Kidney (tissue), 14 donors: Measurements from ENCODE around the gene RNASE4. TPM values are rescaled to one million over a fixed set of nuclear protein-coding genes. Genes with fewer than 3 reads are reported as not detected.

Source experiments
- DNase-seq, 5 donors: peaks; one replicate each; pipeline ENCODE4 v3.0.0-alpha.2; 2013 to 2020
- FAIRE-seq: peaks from 2 replicates; lab custom pipeline; 2012; peaks lifted over from hg19 to GRCh38; lab: Jason Lieb, UNC
- H3K27ac ChIP-seq, 2 donors: one replicate each; pipeline ENCODE4 v1.7.0; 2013; ENCODE audit warnings: low read depth in 2 of 2, low read length in 2 of 2, inconsistent platforms in 1 of 2
- H3K27me3 ChIP-seq: one replicate; pipeline ENCODE4 v1.7.1; 2013; ENCODE audit warnings: low read length, inconsistent platforms; ENCODE audit not compliant: control insufficient read depth, insufficient read depth
- H3K36me3 ChIP-seq, 3 donors: one replicate each; pipeline versions ENCODE4 v1.7.0 to v1.7.1; 2013; ENCODE audit warnings: low read length in 3 of 3, control low read depth in 1 of 3, inconsistent platforms in 1 of 3; ENCODE audit not compliant: insufficient read depth in 3 of 3, control insufficient read depth in 2 of 3
- H3K4me1 ChIP-seq, 3 donors: one replicate each; pipeline versions ENCODE4 v1.7.0 to v1.7.1; 2013; ENCODE audit warnings: low read length in 3 of 3, inconsistent platforms in 1 of 3, low read depth in 1 of 3; ENCODE audit not compliant: control insufficient read depth in 2 of 3, insufficient read depth in 2 of 3
- H3K4me3 ChIP-seq, 3 donors: one replicate each; pipeline versions ENCODE4 v1.7.0 to v1.8.1; 2013; ENCODE audit warnings: low read length in 3 of 3, control low read depth in 1 of 3, inconsistent platforms in 1 of 3
- H3K9ac ChIP-seq, 3 donors: one replicate each; pipeline versions ENCODE4 v1.7.0 to v1.7.1; 2013; ENCODE audit warnings: low read length in 3 of 3, control low read depth in 1 of 3, inconsistent platforms in 1 of 3
- H3K9me3 ChIP-seq, 3 donors: one replicate each; pipeline versions ENCODE4 v1.7.0 to v1.7.1; 2013; ENCODE audit warnings: low read length in 3 of 3, control low read depth in 1 of 3, inconsistent platforms in 1 of 3; ENCODE audit not compliant: control insufficient read depth in 2 of 3, insufficient read depth in 1 of 3
- CTCF ChIP-seq: IDR thresholded peaks from 3 replicates; pipeline ENCODE4 v1.5.1; 2012; ENCODE audit warnings: mild to moderate bottlenecking, moderate library complexity, borderline replicate concordance; ENCODE audit not compliant: insufficient read depth; ENCODE audit errors: extremely low read depth
- intact Hi-C: fragments of 100-400 bp; cut with DNase I; formaldehyde crosslinking; loops from one replicate; pipeline ENCODE4 v1.11.1; 2022
- polyA plus RNA-seq: library from polyadenylated mRNA; stranded (reverse); fragments of 350-450 nt; fragmentation: Illumina TruSeq; extraction: RNeasy Lipid Tissue Mini Kit (QIAGEN cat#74804); gene quantifications from one replicate; pipeline ENCODE4 v1.2.3, GENCODE V29; 2014; ENCODE audit warnings: low read depth, low replicate concordance; ENCODE audit not compliant: insufficient read depth
- total RNA-seq: library from RNA; stranded (reverse); fragmentation: NEBNext Ultra II Directional; extraction: Animal tissue kit (Norgen Biotek cat#: 25700); gene quantifications from one replicate; pipeline ENCODE4 v1.2.1, GENCODE V29; 2021
- donor health status: control.
- donor health status: control.
- donor health status: control.
- donor health status: control.
- donor health status: control.
- donor health status: DM: yes; HTN: yes; CAD: no.
- donor health status: Normal renal cell carcinoma (clear cell type).

The RNASE4 gene
- total and polyA plus RNA-seq, 2 donors from 2014 or later = 22.8 to 40.4 TPM

- Histone ChIP-seq H3K4me1 (peaks cover 0 to 17% (median 6%) of the 10 kb centered on the region in 3 donors), H3K27me3 (no peaks in the 10 kb centered on the region), H3K4me3 (no peak overlapping the region), H3K9ac (no peak overlapping the region), H3K27ac (peak overlapping the region in 1 of 2 donors; percentile 25), H3K9me3 (no peaks in the 10 kb centered on the region), H3K36me3 (no peaks in the 10 kb centered on the region)
- FAIRE-seq (no peak), DNase-seq (peak in 1 of 5 donors; percentile 16)
- TF ChIP-seq CTCF = no peak
- intact Hi-C loops = loop anchor here (10.0 kb wide), 1 partner anchor 163 kb away; no protein-coding TSS in a partner anchor
These were observed 7.9 kb downstream of the RNASE4 start for GRCh38 chr14:20692116-20692751.

- DNase-seq (no peak), FAIRE-seq (no peak)
- TF ChIP-seq CTCF = no peak
- Histone ChIP-seq H3K4me3 (no peak overlapping the region), H3K4me1 (no peaks in the 10 kb centered on the region), H3K9ac (no peak overlapping the region), H3K9me3 (no peaks in the 10 kb centered on the region), H3K36me3 (no peaks in the 10 kb centered on the region), H3K27me3 (no peaks in the 10 kb centered on the region), H3K27ac (no peak overlapping the region)
- intact Hi-C loops = loop anchor here (10.0 kb wide), 1 partner anchor 158 kb away; no protein-coding TSS in a partner anchor
These were observed 12.4 kb downstream of the RNASE4 start for GRCh38 chr14:20696764-20697163.

GRCh38 chr14:20697273-20698017, 13.1 kb downstream of the RNASE4 start:
- no peak for FAIRE-seq
- Histone ChIP-seq H3K4me3 (no peak overlapping the region), H3K4me1 (no peaks in the 10 kb centered on the region), H3K27me3 (no peaks in the 10 kb centered on the region), H3K27ac (no peak overlapping the region), H3K9ac (no peak overlapping the region), H3K36me3 (no peaks in the 10 kb centered on the region), H3K9me3 (no peaks in the 10 kb centered on the region)
- peak; percentile 92 for TF ChIP-seq CTCF
- DNase-seq = peak in 4 of 5 donors; percentile 67 to 88 (median 74)
- intact Hi-C loops = loop anchor here (10.0 kb wide), 1 partner anchor 157 kb away; no protein-coding TSS in a partner anchor
